GM19023 (cell line): ENCODE data around the gene PLSCR4.

Source experiments
- ATAC-seq: cut with Tn5 transposase; IDR thresholded peaks from one replicate; pipeline ENCODE4 v1.9.1; 2021; ENCODE audit warnings: mild to moderate bottlenecking, moderate library complexity; ENCODE audit not compliant: unreplicated experiment

The PLSCR4 gene

GRCh38 chr3:146163584-146163983, 87.3 kb downstream of the PLSCR4 start:
- ATAC-seq = no peak

GRCh38 chr3:146162561-146162960, 88.3 kb downstream of the PLSCR4 start:
- ATAC-seq = no peak

- ATAC-seq = no peak
Observed at GRCh38 chr3:146161663-146162002, 89.3 kb downstream of the PLSCR4 start.

- peak; percentile 64 for ATAC-seq
Observed at GRCh38 chr3:146160964-146161662, 89.8 kb downstream of the PLSCR4 start, which contains the start of gene PLOD2. Gene PLOD2 (minus strand): TSS chr3:146161184. CDS start chr3:146160989, 195 bp downstream.

GRCh38 chr3:146160321-146160963, 90.5 kb downstream of the PLSCR4 start:
- ATAC-seq = peak; percentile 27

- no peak for ATAC-seq
Observed at GRCh38 chr3:146159616-146160320, 91.1 kb downstream of the PLSCR4 start.

GRCh38 chr3:146159037-146159436, 91.9 kb downstream of the PLSCR4 start:
- no peak for ATAC-seq

- ATAC-seq = no peak
Observed at GRCh38 chr3:146157325-146158060, 93.4 kb downstream of the PLSCR4 start.

GRCh38 chr3:146156666-146157314, 94.1 kb downstream of the PLSCR4 start:
- ATAC-seq = no peak

- no peak for ATAC-seq
Observed at GRCh38 chr3:146156095-146156494, 94.8 kb downstream of the PLSCR4 start.

- ATAC-seq = no peak
Observed at GRCh38 chr3:146154995-146155394, 95.9 kb downstream of the PLSCR4 start.

GRCh38 chr3:146154316-146154715, 96.6 kb downstream of the PLSCR4 start:
- ATAC-seq = no peak

GRCh38 chr3:146153429-146153828, 97.5 kb downstream of the PLSCR4 start:
- ATAC-seq = no peak

GRCh38 chr3:146152834-146153233, 98.1 kb downstream of the PLSCR4 start:
- ATAC-seq = no peak

GRCh38 chr3:146148468-146148931, 102.4 kb downstream of the PLSCR4 start:
- no peak for ATAC-seq

GRCh38 chr3:146145642-146146041, 105.3 kb downstream of the PLSCR4 start:
- no peak for ATAC-seq

- no peak for ATAC-seq
Observed at GRCh38 chr3:146142757-146143156, 108.1 kb downstream of the PLSCR4 start.
